ENCODE measurements around the gene FGG. TPM values are rescaled to one million over a fixed set of nuclear protein-coding genes. Genes with fewer than 3 reads are reported as not detected.

FGG gene
- total and polyA plus RNA-seq, 8 donors: 1.2 to 384 (median 6.7) TPM; not detected in 4

DNA sequence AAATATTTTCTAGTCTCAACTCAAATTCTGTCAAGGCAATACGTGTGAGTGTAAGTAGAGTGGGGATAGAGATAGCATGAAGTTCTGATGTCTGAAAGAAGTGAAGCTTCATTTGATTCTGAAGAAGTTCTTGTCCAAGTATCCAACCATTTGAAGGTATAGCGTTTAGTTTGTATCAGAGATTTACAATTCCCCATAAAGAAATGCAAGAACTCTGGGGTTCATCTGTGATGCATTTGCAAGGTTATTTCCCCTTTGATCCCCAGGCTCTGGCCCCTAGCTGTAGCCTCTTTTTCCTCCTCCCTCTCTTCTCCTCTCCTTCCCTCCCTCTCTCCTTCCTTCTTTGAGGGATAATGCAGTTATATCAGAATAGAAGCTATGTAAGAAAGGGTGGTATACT lies 29.7 kb downstream of the FGG start:
- Histone ChIP-seq H3K27ac (no peak overlapping the region), H3K9me3 (no peaks in the 10 kb centered on the region), H3K4me3 (no peak overlapping the region), H3K4me1 (no peaks in the 10 kb centered on the region), H3K36me3 (no peaks in the 10 kb centered on the region), H3K27me3 (peaks cover 0 to under 1% of the 10 kb centered on the region in 2 donors)
- DNase-seq (no peak), ATAC-seq (no peak)
- TF ChIP-seq, protein P1, sequence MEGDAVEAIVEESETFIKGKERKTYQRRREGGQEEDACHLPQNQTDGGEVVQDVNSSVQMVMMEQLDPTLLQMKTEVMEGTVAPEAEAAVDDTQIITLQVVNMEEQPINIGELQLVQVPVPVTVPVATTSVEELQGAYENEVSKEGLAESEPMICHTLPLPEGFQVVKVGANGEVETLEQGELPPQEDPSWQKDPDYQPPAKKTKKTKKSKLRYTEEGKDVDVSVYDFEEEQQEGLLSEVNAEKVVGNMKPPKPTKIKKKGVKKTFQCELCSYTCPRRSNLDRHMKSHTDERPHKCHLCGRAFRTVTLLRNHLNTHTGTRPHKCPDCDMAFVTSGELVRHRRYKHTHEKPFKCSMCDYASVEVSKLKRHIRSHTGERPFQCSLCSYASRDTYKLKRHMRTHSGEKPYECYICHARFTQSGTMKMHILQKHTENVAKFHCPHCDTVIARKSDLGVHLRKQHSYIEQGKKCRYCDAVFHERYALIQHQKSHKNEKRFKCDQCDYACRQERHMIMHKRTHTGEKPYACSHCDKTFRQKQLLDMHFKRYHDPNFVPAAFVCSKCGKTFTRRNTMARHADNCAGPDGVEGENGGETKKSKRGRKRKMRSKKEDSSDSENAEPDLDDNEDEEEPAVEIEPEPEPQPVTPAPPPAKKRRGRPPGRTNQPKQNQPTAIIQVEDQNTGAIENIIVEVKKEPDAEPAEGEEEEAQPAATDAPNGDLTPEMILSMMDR (IDR thresholded peaks at IDR 0.05): no peak
- intact Hi-C loops (cut with DNase I): no loop called here

DNA sequence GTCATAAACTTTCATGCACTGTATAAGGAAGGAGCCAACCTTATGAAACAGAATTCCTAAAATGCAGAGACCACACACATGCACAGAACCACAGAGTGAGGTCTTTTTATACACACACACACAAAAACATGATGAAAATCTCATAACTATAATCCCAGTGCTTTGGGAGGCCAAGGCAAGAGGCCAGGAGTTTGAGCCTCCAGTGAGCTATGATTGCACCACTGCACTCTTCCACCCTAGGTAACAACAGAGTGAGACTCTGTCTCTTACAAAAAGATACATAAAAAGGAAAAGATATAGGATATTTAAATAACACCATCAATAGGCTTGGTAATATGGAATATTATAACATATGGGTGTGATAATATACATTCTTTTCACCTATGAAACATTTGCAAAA lies 32.5 kb downstream of the FGG start:
- ATAC-seq: no peak

DNA sequence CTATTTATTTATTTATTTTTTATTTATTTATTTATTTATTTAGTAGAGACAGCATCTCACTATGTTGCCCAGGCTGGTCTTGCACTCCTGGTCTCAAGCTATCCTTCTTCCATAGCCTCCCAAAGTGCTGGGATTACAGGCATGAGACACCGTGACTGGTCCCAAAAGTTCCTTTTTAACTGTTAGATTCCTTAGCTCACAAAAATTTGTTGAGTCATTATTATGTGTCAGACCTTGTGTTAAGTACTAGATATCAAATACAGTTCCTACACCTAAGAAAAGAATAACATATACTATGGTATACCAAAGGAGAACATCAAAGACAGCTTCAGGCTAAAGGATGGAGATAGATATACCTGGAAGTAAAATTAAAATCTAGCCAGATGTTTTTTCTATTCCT lies 33.5 kb downstream of the FGG start:
- Histone ChIP-seq H3K9me3 (no peaks in the 10 kb centered on the region), H3K27me3 (peaks cover 0 to 3% of the 10 kb centered on the region in 2 donors), H3K4me1 (no peaks in the 10 kb centered on the region), H3K27ac (no peak overlapping the region), H3K4me3 (no peak overlapping the region), H3K36me3 (no peaks in the 10 kb centered on the region)
- TF ChIP-seq, protein P1 (IDR thresholded peaks at IDR 0.05): no peak
- no peak for ATAC-seq
- DNase-seq: no peak
- intact Hi-C loops (cut with DNase I): no loop called here

More for the DNA sequence above, 32.5 kb downstream of the FGG start:
- TF ChIP-seq, protein P1 (IDR thresholded peaks at IDR 0.05): no peak
- intact Hi-C loops (cut with DNase I): no loop called here
- H3K27me3 ChIP-seq: peaks cover 0 to 3% of the 10 kb centered on the region in 2 donors
- no peak overlapping the region for H3K4me3 ChIP-seq
- H3K9me3 ChIP-seq: no peaks in the 10 kb centered on the region
- H3K36me3 ChIP-seq: no peaks in the 10 kb centered on the region
- no peaks in the 10 kb centered on the region for H3K4me1 ChIP-seq
- H3K27ac ChIP-seq: no peak overlapping the region
- no peak for DNase-seq

DNA sequence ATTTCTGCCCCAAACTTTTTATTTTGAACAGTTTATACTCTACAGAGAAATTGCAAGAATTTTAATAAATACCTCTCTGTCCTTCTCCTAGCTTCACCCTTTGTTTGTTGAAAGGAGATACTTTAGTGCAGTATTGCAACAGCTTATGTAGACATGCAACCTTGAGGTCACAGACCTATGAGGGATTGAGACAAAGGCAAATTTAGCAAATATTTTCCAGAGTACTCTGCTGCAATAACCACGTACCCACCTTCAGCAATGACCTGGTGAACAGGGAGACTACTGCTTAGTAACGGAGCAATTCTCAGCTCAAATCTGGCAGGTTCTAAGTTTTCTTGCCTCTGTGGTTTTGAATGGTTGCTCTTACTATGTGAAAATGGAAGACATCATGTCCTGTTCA lies 35.1 kb downstream of the FGG start:
- Histone ChIP-seq H3K27me3 (peaks cover 0 to 3% of the 10 kb centered on the region in 2 donors), H3K36me3 (no peaks in the 10 kb centered on the region), H3K27ac (no peak overlapping the region), H3K4me1 (no peaks in the 10 kb centered on the region), H3K4me3 (no peak overlapping the region), H3K9me3 (no peaks in the 10 kb centered on the region)
- DNase-seq (no peak), ATAC-seq (no peak)
- TF ChIP-seq, protein P1 (IDR thresholded peaks at IDR 0.05): no peak
- intact Hi-C loops (cut with DNase I): no loop called here

DNA sequence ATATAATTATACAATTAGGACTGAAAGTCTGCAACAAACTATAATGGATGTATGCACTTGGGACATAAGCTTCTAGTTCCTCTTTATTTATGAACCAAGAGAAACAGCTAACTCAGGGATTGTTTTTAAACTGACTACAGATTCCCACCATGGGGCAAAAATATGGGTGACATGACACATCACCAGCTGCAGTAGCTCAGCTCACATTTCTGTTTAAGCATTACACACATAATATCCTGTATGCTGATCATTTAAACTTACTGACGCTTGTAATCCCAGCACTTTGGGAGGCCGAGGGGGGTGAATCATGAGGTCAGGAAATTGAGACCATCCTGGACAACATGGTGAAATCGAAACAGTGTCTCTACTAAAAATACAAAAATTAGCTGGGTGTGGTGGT lies 38.1 kb downstream of the FGG start:
- TF ChIP-seq, protein P1 (IDR thresholded peaks at IDR 0.05): no peak
- no peaks in the 10 kb centered on the region for H3K9me3 ChIP-seq
- H3K27me3 ChIP-seq: peaks cover 0 to 3% of the 10 kb centered on the region in 2 donors
- ATAC-seq: no peak
- H3K4me3 ChIP-seq: no peak overlapping the region
- no peaks in the 10 kb centered on the region for H3K4me1 ChIP-seq
- H3K27ac ChIP-seq: no peak overlapping the region
- H3K36me3 ChIP-seq: no peaks in the 10 kb centered on the region
- intact Hi-C loops (cut with DNase I): no loop called here
- DNase-seq: no peak
